ENCODE data around the gene DDIT4. TPM values are rescaled to one million over a fixed set of nuclear protein-coding genes. Genes with fewer than 3 reads are reported as not detected.

Gene DDIT4
- total and polyA plus RNA-seq, 2 experiments from 2014 or later: 114 to 136 TPM

- no peak for TF ChIP-seq CREB1 (CRISPR knock-in tag; IDR thresholded peaks at IDR 0.05; ENCODE audit: low read depth)
- TF ChIP-seq NANOG (IDR thresholded peaks at IDR 0.05; ENCODE audit: borderline replicate concordance): no peak
- no peak for TF ChIP-seq ZNF114 (CRISPR knock-in tag; IDR thresholded peaks at IDR 0.05)
- TF ChIP-seq EZH2 (IDR thresholded peaks at IDR 0.05; ENCODE audit: low read depth, unreplicated experiment): no peak
- TF ChIP-seq ETS1 (IDR thresholded peaks at IDR 0.05): no peak
Observed at GRCh38 chr10:72318418-72319262, 44.9 kb downstream of the DDIT4 start (continued).

- DNase-seq (ENCODE audit: low spot score): peak; percentile 90
- no peaks in the 10 kb centered on the region for H3K9me2 ChIP-seq (ENCODE audit: insufficient read depth)
- H4K20me1 ChIP-seq (replicated peaks; ENCODE audit: insufficient read depth): no peaks in the 10 kb centered on the region
- H3K27ac ChIP-seq (ENCODE audit: low read depth): peak overlapping the region; percentile 98
- peak; percentile 62 for ATAC-seq
- H3K4me1 ChIP-seq (ENCODE audit: insufficient read depth): peaks cover 34% of the 10 kb centered on the region
- peak overlapping the region; percentile 87 for H3K4me2 ChIP-seq
- peak overlapping the region; percentile 92 for H2AFZ ChIP-seq
- Mint-ChIP-seq H3K4me3 (peak overlapping the region; percentile 43), H3K27me3 (ENCODE audit: insufficient read depth, low read depth, poor library complexity) (peaks cover 25% of the 10 kb centered on the region), H3K27ac (peak overlapping the region; percentile 100), H3K9me3 (no peaks in the 10 kb centered on the region; the same call in 2 of the 3 replicates), H3K4me1 (peaks cover 58% of the 10 kb centered on the region), H3K36me3 (ENCODE audit: low read depth) (no peaks in the 10 kb centered on the region; the same call in 2 of the 3 replicates)
- H3K4me3 ChIP-seq: peak overlapping the region; percentile 61
- no peaks in the 10 kb centered on the region for H3K27me3 ChIP-seq (ENCODE audit: insufficient read depth)
- no peaks in the 10 kb centered on the region for H3K36me3 ChIP-seq (ENCODE audit: insufficient read depth)
- TF ChIP-seq CREB1 (CRISPR knock-in tag; IDR thresholded peaks at IDR 0.05; ENCODE audit: low read depth) (0 out of 2 replicates have a peak, but pooled peaks have one; percentile 3), POLR2AphosphoS5 (IDR thresholded peaks at IDR 0.05; ENCODE audit: low read depth) (peak; percentile 40; the same call in 1 of the 2 replicates), JUNB (IDR thresholded peaks at IDR 0.05; ENCODE audit: unreplicated experiment) (no peak), ETS1 (IDR thresholded peaks at IDR 0.05) (peak; percentile 58)
- H3K79me2 ChIP-seq (replicated peaks; ENCODE audit: insufficient read depth): no peaks in the 10 kb centered on the region
- H3F3A ChIP-seq (replicated peaks; ENCODE audit: low read depth): peaks cover 13% of the 10 kb centered on the region
Observed at GRCh38 chr10:72319416-72320254, 45.9 kb downstream of the DDIT4 start.

Measured in GM23338 (cell line).